Measurements from ENCODE around the gene TENT4B.
A peak's percentile ranks its signal among the peaks of the same experiment; 100 is the strongest.

TENT4B gene

DNA sequence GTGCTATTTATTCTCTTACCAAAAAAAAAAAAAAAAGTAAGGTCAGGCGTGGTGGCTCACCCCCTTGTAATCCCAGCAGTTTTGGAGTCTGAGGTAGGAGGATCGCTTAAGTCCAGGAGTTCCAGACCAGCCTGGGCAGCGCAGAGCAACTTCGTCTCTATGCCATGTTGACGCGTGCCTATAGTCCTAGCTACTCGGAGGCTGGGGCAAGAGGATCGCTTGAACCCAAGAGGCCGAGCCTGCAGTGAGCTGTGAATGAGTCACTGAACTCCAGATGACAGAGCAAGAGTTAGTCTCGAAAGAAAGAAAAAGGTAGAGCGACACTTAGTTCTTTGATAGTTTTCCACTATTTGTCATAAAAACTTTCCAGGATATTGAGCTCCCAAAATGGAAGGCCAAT, 1.4 kb upstream of the TENT4B start:
- H4K5ac ChIP-seq (ENCODE audit: low read length): no peak overlapping the region
- no peak overlapping the region for H3K9ac ChIP-seq (ENCODE audit: low read length)
- H3K79me2 ChIP-seq (ENCODE audit: control insufficient read depth, insufficient read depth, low read length): peaks cover 21% of the 10 kb centered on the region
- H3K4ac ChIP-seq (ENCODE audit: low read depth, low read length): no peak overlapping the region
- peaks cover 7% of the 10 kb centered on the region for H3K79me1 ChIP-seq (ENCODE audit: low read length)
- H3K36me3 ChIP-seq (ENCODE audit: control insufficient read depth, insufficient read depth, low read length): no peaks in the 10 kb centered on the region
- H2BK15ac ChIP-seq (replicated peaks; ENCODE audit: low read depth): no peak overlapping the region
- no peaks in the 10 kb centered on the region for H3K27me3 ChIP-seq (ENCODE audit: insufficient read depth, low read length, poor library complexity)
- H2BK5ac ChIP-seq (ENCODE audit: low read length): no peak overlapping the region
- no CpG with 5 or more reads among the region's 11 CpGs for WGBS (ENCODE audit: extremely low coverage, insufficient coverage, low lambda C conversion rate)
- H3K4me3 ChIP-seq (ENCODE audit: low read length): no peak overlapping the region
- H4K8ac ChIP-seq (ENCODE audit: low read depth, low read length): no peak overlapping the region
- no peak overlapping the region for H2BK120ac ChIP-seq (ENCODE audit: low read depth, low read length)
- no peak overlapping the region for H3K27ac ChIP-seq (ENCODE audit: low read depth, low read length)
- no peak overlapping the region for H3K18ac ChIP-seq (ENCODE audit: low read length)
- no peak overlapping the region for H2AK5ac ChIP-seq (ENCODE audit: low read length)
- H3K4me1 ChIP-seq (ENCODE audit: control insufficient read depth, low read depth, low read length): peaks cover 6% of the 10 kb centered on the region
- no peak overlapping the region for H3K23ac ChIP-seq (ENCODE audit: low read length)
- no peak overlapping the region for H3K56ac ChIP-seq (ENCODE audit: low read length)
- DNase-seq: no peak
- H3K4me2 ChIP-seq (ENCODE audit: low read length): no peak overlapping the region

DNA sequence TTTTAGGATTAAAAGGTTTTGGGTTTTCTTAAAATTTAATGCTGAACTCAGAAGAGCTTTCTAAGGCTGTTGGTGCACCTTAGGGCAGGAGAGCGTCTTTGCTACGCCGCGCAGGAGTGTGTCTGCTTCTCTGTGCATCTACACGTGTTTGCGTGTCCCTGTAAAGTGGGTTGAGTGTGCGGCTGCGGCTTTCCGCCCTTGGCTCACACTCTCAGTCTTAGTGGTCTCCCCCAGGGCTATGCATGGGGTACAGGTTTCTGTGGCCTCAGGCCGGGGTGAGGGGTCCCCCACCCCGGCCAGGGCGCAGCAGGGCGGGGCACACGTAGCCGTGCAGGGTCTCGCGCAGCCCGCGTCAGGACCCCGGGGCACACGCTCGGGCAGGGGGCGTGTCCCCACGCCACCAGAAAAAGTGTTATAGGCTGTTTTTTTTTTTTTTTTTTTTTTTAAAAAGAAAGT, 727 bp upstream of the TENT4B start:
- no peak overlapping the region for H3K23ac ChIP-seq (ENCODE audit: low read length)
- no peak overlapping the region for H4K5ac ChIP-seq (ENCODE audit: low read length)
- no peak overlapping the region for H3K27ac ChIP-seq (ENCODE audit: low read depth, low read length)
- no CpG with 5 or more reads among the region's 24 CpGs for WGBS (ENCODE audit: extremely low coverage, insufficient coverage, low lambda C conversion rate)
- peak overlapping the region; percentile 100 for H3K56ac ChIP-seq (ENCODE audit: low read length)
- peaks cover 9% of the 10 kb centered on the region for H3K79me1 ChIP-seq (ENCODE audit: low read length)
- H3K4me2 ChIP-seq (ENCODE audit: low read length): peak overlapping the region; percentile 91
- H3K9ac ChIP-seq (ENCODE audit: low read length): peak overlapping the region; percentile 97
- no peak overlapping the region for H2BK15ac ChIP-seq (replicated peaks; ENCODE audit: low read depth)
- no peak overlapping the region for H2BK120ac ChIP-seq (ENCODE audit: low read depth, low read length)
- no peak overlapping the region for H2AK5ac ChIP-seq (ENCODE audit: low read length)
- no peaks in the 10 kb centered on the region for H3K36me3 ChIP-seq (ENCODE audit: control insufficient read depth, insufficient read depth, low read length)
- H3K18ac ChIP-seq (ENCODE audit: low read length): peak overlapping the region; percentile 81
- H3K4ac ChIP-seq (ENCODE audit: low read depth, low read length): no peak overlapping the region
- no peaks in the 10 kb centered on the region for H3K27me3 ChIP-seq (ENCODE audit: insufficient read depth, low read length, poor library complexity)
- peak overlapping the region; percentile 23 for H2BK5ac ChIP-seq (ENCODE audit: low read length)
- DNase-seq: no peak
- H3K79me2 ChIP-seq (ENCODE audit: control insufficient read depth, insufficient read depth, low read length): peaks cover 24% of the 10 kb centered on the region
- peaks cover 6% of the 10 kb centered on the region for H3K4me1 ChIP-seq (ENCODE audit: control insufficient read depth, low read depth, low read length)
- no peak overlapping the region for H4K8ac ChIP-seq (ENCODE audit: low read depth, low read length)
- H3K4me3 ChIP-seq (ENCODE audit: low read length): peak overlapping the region; percentile 84

DNA sequence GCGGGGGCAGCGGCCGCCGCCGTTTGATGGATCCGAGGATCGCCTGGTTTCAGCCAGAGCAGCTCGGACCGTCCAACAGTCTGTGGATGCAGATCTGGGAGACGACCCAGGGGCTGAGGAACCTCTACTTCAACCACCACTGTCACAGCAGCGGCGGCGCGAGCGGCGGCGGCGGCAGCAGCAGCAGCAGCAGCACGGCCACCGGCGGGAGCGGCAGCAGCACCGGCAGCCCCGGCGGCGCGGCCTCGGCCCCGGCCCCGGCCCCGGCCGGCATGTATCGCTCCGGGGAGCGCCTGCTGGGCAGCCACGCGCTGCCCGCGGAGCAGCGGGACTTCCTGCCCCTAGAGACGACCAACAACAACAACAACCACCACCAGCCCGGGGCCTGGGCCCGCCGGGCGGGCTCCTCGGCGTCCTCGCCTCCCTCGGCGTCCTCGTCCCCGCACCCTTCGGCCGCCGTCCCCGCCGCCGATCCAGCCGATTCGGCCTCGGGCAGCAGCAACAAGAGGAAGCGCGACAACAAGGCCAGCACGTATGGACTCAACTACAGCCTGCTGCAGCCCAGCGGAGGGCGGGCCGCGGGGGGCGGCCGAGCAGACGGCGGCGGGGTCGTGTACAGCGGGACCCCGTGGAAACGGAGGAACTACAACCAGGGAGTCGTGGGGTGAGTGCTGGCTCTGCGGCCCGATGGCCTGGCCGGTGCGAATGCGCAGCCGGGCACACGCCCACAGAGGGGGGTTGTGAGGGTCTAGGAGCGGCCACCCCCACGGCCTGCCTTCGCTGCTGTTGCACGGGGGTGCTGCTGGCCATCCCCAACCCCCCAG, 702 bp downstream of the TENT4B start:
- H3K18ac ChIP-seq (ENCODE audit: low read length): peak overlapping the region; percentile 92
- peak overlapping the region; percentile 11 for H3K23ac ChIP-seq (ENCODE audit: low read length)
- peak; percentile 50 for DNase-seq
- no peak overlapping the region for H2AK5ac ChIP-seq (ENCODE audit: low read length)
- H4K5ac ChIP-seq (ENCODE audit: low read length): no peak overlapping the region
- H3K27me3 ChIP-seq (ENCODE audit: insufficient read depth, low read length, poor library complexity): no peaks in the 10 kb centered on the region
- peak overlapping the region; percentile 70 for H3K4me2 ChIP-seq (ENCODE audit: low read length)
- peak overlapping the region; percentile 82 for H3K4me3 ChIP-seq (ENCODE audit: low read length)
- H2BK15ac ChIP-seq (replicated peaks; ENCODE audit: low read depth): no peak overlapping the region
- H3K79me1 ChIP-seq (ENCODE audit: low read length): peaks cover 15% of the 10 kb centered on the region
- H3K79me2 ChIP-seq (ENCODE audit: control insufficient read depth, insufficient read depth, low read length): peaks cover 34% of the 10 kb centered on the region
- H2BK5ac ChIP-seq (ENCODE audit: low read length): no peak overlapping the region
- H2BK120ac ChIP-seq (ENCODE audit: low read depth, low read length): no peak overlapping the region
- no peaks in the 10 kb centered on the region for H3K36me3 ChIP-seq (ENCODE audit: control insufficient read depth, insufficient read depth, low read length)
- H3K4me1 ChIP-seq (ENCODE audit: control insufficient read depth, low read depth, low read length): peaks cover 6% of the 10 kb centered on the region
- H4K8ac ChIP-seq (ENCODE audit: low read depth, low read length): no peak overlapping the region
- H3K4ac ChIP-seq (ENCODE audit: low read depth, low read length): no peak overlapping the region
- H3K56ac ChIP-seq (ENCODE audit: low read length): peak overlapping the region; percentile 89
- H3K9ac ChIP-seq (ENCODE audit: low read length): peak overlapping the region; percentile 91
- peak overlapping the region; percentile 50 for H3K27ac ChIP-seq (ENCODE audit: low read depth, low read length)
- WGBS (ENCODE audit: extremely low coverage, insufficient coverage, low lambda C conversion rate): no CpG with 5 or more reads among the region's 89 CpGs

DNA sequence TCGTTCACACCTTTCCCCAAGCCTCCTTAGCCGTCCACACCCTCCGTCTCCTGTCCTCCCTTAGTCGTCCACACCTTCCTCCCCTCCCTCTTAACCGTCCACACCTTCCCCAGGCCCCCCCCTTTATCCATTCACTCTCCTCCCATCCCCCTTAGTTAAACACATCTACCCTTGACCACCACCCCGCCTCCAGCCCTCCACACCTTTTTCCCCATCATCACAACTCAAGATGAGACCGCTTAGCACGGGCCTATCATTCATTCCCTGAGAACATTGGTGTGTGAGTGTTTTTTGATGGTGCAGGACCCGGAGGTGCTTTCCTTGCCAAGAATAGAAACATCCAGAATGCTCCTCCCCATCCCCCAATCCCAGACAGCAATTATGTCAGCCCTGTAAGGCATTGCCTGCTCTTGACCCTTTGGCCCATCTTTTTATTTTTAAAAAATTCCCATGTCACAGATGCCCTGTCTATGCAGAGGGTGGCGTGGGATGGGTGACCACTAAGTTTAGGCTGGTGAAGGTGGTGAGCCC, 1.4 kb downstream of the TENT4B start:
- Histone ChIP-seq H3K9ac (ENCODE audit: low read length) (peak overlapping the region; percentile 91), H3K23ac (ENCODE audit: low read length) (no peak overlapping the region), H3K4ac (ENCODE audit: low read depth, low read length) (no peak overlapping the region), H2BK5ac (ENCODE audit: low read length) (no peak overlapping the region), H2AK5ac (ENCODE audit: low read length) (no peak overlapping the region), H3K79me2 (ENCODE audit: control insufficient read depth, insufficient read depth, low read length) (peaks cover 36% of the 10 kb centered on the region), H3K56ac (ENCODE audit: low read length) (peak overlapping the region; percentile 89), H4K5ac (ENCODE audit: low read length) (no peak overlapping the region), H3K4me3 (ENCODE audit: low read length) (peak overlapping the region; percentile 82), H3K4me2 (ENCODE audit: low read length) (peak overlapping the region; percentile 70), H3K4me1 (ENCODE audit: control insufficient read depth, low read depth, low read length) (peaks cover 6% of the 10 kb centered on the region), H2BK120ac (ENCODE audit: low read depth, low read length) (no peak overlapping the region), H4K8ac (ENCODE audit: low read depth, low read length) (no peak overlapping the region), H3K18ac (ENCODE audit: low read length) (no peak overlapping the region), H3K79me1 (ENCODE audit: low read length) (peaks cover 17% of the 10 kb centered on the region), H2BK15ac (replicated peaks; ENCODE audit: low read depth) (no peak overlapping the region), H3K27me3 (ENCODE audit: insufficient read depth, low read length, poor library complexity) (no peaks in the 10 kb centered on the region), H3K36me3 (ENCODE audit: control insufficient read depth, insufficient read depth, low read length) (no peaks in the 10 kb centered on the region), H3K27ac (ENCODE audit: low read depth, low read length) (no peak overlapping the region)
- peak; percentile 19 for DNase-seq
- no CpG with 5 or more reads among the region's 10 CpGs for WGBS (ENCODE audit: extremely low coverage, insufficient coverage, low lambda C conversion rate)

DNA sequence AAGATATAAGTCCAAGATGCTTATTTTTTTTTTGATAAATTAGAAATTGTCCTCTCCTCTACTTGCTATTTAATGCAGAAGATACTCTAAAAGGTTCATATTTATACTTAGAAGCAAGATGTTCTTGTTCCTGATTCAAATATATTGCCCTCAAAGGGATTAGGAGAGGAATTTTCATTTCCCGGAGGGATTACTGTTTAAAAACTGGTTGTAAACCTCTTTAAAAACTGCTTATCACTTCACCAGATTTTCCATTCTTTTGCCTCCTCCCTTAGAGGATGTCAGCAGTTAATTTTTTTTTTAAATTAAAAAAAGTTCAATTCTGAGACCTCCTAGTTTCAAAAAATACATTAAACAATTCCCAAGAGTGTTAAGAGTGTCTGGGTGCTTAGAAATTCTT, 2.8 kb downstream of the TENT4B start:
- no peaks in the 10 kb centered on the region for H3K36me3 ChIP-seq (ENCODE audit: control insufficient read depth, insufficient read depth, low read length)
- no peak overlapping the region for H4K5ac ChIP-seq (ENCODE audit: low read length)
- H2BK5ac ChIP-seq (ENCODE audit: low read length): no peak overlapping the region
- no peaks in the 10 kb centered on the region for H3K27me3 ChIP-seq (ENCODE audit: insufficient read depth, low read length, poor library complexity)
- H3K56ac ChIP-seq (ENCODE audit: low read length): no peak overlapping the region
- no peak overlapping the region for H2BK120ac ChIP-seq (ENCODE audit: low read depth, low read length)
- H3K79me2 ChIP-seq (ENCODE audit: control insufficient read depth, insufficient read depth, low read length): peaks cover 36% of the 10 kb centered on the region
- H3K9ac ChIP-seq (ENCODE audit: low read length): no peak overlapping the region
- H3K23ac ChIP-seq (ENCODE audit: low read length): no peak overlapping the region
- no peak overlapping the region for H3K4me2 ChIP-seq (ENCODE audit: low read length)
- H3K4me1 ChIP-seq (ENCODE audit: control insufficient read depth, low read depth, low read length): peaks cover 6% of the 10 kb centered on the region
- no peak overlapping the region for H3K4ac ChIP-seq (ENCODE audit: low read depth, low read length)
- H3K18ac ChIP-seq (ENCODE audit: low read length): no peak overlapping the region
- H3K79me1 ChIP-seq (ENCODE audit: low read length): peaks cover 17% of the 10 kb centered on the region
- no peak overlapping the region for H2AK5ac ChIP-seq (ENCODE audit: low read length)
- H2BK15ac ChIP-seq (replicated peaks; ENCODE audit: low read depth): no peak overlapping the region
- H4K8ac ChIP-seq (ENCODE audit: low read depth, low read length): no peak overlapping the region
- no CpG with 5 or more reads among the region's 1 CpG for WGBS (ENCODE audit: extremely low coverage, insufficient coverage, low lambda C conversion rate)
- no peak for DNase-seq
- H3K27ac ChIP-seq (ENCODE audit: low read depth, low read length): no peak overlapping the region
- H3K4me3 ChIP-seq (ENCODE audit: low read length): no peak overlapping the region
